Testis (tissue), 2 donors: ENCODE results near the gene ZBTB33.

Experiments used
- CTCF ChIP-seq, 3 experiments: fragments of 450-650 bp in 2 of 3; fragments of 200-600 bp in 1 of 3; sonication (generic) in 1 of 3; IDR thresholded peaks; one replicate each; pipeline ENCODE4 v1.5.1; 2016 to 2019; ENCODE audit warnings: antibody characterized with exemption in 3 of 3, mild to moderate bottlenecking in 2 of 3, moderate library complexity in 1 of 3
- POLR2A ChIP-seq: fragments of 450-650 bp; IDR thresholded peaks from one replicate; pipeline ENCODE4 v1.6.1; 2017; ENCODE audit warnings: antibody characterized with exemption, mild to moderate bottlenecking, moderate library complexity

GRCh38 chrX:120281021-120281624 lies 30.5 kb downstream of the ZBTB33 start:
- TF ChIP-seq POLR2A (no peak), CTCF (IDR thresholded peaks at IDR 0.05) (no peak)
